Hippocampal formation (tissue), 2 donors: ENCODE measurements around the gene BSND.
A peak's percentile ranks its signal among the peaks of the same experiment; 100 is the strongest.
"Not testable (repeated sequence)": the region's sequence is repeated elsewhere in the genome, so short reads cannot be mapped to it uniquely, and the experiment has no call there.

Source experiments
- DNase-seq, 2 donors: peaks; one replicate each; lab custom pipeline; 2025; lab: John Stamatoyannopoulos, UW

BSND gene

GRCh38 chr1:54998677-54999076 lies at the start of gene BSND:
TSS of gene BSND (plus strand) at chr1:54998933. CDS start at chr1:54999187, 254 bp downstream.
- no peak for DNase-seq

- DNase-seq: no peak
These were observed 49.7 kb upstream of the BSND start for GRCh38 chr1:54949053-54949452.

GRCh38 chr1:54950006-54950368 lies 48.7 kb upstream of the BSND start:
- no peak for DNase-seq

GRCh38 chr1:54950369-54951163 lies 48.2 kb upstream of the BSND start:
- peak; percentile 78 to 87 for DNase-seq

GRCh38 chr1:54951810-54952226 lies 46.9 kb upstream of the BSND start:
- no peak for DNase-seq

- no peak for DNase-seq
These were observed 45.6 kb upstream of the BSND start for GRCh38 chr1:54952950-54953718.

GRCh38 chr1:54953846-54954245 lies 44.9 kb upstream of the BSND start:
- DNase-seq: no peak

GRCh38 chr1:54955359-54955758 lies 43.4 kb upstream of the BSND start:
- DNase-seq: no peak

- DNase-seq: no peak
These were observed 42.0 kb upstream of the BSND start for GRCh38 chr1:54956726-54957125.

GRCh38 chr1:54959241-54959640 lies 39.5 kb upstream of the BSND start:
- no peak for DNase-seq

GRCh38 chr1:54962612-54963395 lies 35.9 kb upstream of the BSND start:
- no peak for DNase-seq

- DNase-seq: not testable (repeated sequence)
These were observed 34.9 kb upstream of the BSND start for GRCh38 chr1:54963829-54964228.

GRCh38 chr1:54965624-54966340 lies 33.0 kb upstream of the BSND start:
- no peak for DNase-seq

GRCh38 chr1:54967372-54967771 lies 31.4 kb upstream of the BSND start:
- DNase-seq: no peak

GRCh38 chr1:54968551-54968950 lies 30.2 kb upstream of the BSND start:
- no peak for DNase-seq

- no peak for DNase-seq
These were observed 28.9 kb upstream of the BSND start for GRCh38 chr1:54969879-54970278.

- no peak for DNase-seq
These were observed 27.8 kb upstream of the BSND start for GRCh38 chr1:54970901-54971300.

GRCh38 chr1:54971317-54971791 lies 27.4 kb upstream of the BSND start:
- no peak for DNase-seq

GRCh38 chr1:54972436-54972835 lies 26.3 kb upstream of the BSND start:
- DNase-seq: no peak

- peak; percentile 20 to 35 for DNase-seq
These were observed 25.4 kb upstream of the BSND start for GRCh38 chr1:54973205-54973921.
